GM19395 (cell line): ENCODE results near the gene TUBA4A.
A peak's percentile ranks its signal among the peaks of the same experiment; 100 is the strongest.

Experiments
- ATAC-seq: cut with Tn5 transposase; IDR thresholded peaks from one replicate; pipeline ENCODE4 v1.9.1; 2021; ENCODE audit warnings: mild to moderate bottlenecking, moderate library complexity; ENCODE audit not compliant: unreplicated experiment

The TUBA4A gene

DNA sequence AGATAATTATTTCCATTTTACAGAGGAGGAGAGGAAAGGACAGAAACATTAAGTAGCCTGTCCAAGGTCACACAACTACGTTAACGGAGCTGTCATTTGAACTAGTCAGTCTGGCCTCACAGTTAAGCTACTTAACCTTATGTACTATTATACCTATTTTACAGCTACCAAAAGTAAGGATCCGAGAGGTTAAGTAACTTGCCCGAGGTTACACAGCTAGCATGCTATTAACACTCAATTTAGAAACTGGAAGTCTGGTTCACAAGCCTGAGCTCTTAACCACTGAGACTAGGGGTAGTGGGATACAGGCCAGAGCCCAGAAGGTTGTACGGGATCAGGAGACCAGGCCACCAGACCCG, 8.9 kb downstream of the TUBA4A start:
- no peak for ATAC-seq

DNA sequence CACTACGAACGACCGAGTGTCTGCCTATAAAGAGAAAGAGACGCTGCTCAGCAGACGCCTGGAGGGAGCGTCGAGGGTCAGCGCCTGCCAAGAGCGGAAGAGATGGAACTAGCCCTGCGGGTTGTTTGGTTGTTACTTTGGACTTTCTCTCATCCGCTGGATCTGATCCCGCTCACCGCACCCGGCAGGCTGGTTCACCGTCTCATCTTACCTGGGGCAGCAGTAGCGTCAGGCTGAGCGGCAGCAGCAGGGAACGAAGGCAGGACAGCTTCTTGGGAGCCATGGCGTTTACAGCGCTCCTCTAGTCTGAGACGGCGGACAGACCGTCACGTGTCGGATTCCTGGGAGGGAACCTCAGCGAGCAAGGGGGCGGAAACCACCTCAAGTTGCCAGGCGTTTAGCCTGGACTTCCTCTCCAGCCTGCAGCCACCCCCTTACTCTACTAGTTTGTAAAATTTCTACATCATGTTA, 10.4 kb downstream of the TUBA4A start:
- ATAC-seq = no peak

DNA sequence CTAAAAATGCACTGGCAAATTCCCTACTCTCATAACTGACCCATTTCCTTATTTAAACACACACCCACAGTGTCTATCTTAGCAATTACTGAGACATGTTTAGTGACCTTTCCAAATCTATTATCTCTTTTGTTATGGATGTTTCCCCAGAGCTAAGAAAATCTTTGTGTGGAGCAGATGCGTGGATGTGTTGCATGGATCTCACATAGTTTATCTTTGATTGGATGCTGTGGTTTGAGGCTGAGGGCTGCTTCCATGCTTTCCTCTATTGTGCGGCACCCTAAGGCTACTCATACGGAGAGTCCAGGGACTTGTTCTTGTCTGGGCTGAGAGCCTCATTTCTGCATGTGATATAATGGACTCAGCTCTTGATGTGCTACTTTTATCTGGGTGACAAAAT, 19.4 kb downstream of the TUBA4A start:
- ATAC-seq = no peak

DNA sequence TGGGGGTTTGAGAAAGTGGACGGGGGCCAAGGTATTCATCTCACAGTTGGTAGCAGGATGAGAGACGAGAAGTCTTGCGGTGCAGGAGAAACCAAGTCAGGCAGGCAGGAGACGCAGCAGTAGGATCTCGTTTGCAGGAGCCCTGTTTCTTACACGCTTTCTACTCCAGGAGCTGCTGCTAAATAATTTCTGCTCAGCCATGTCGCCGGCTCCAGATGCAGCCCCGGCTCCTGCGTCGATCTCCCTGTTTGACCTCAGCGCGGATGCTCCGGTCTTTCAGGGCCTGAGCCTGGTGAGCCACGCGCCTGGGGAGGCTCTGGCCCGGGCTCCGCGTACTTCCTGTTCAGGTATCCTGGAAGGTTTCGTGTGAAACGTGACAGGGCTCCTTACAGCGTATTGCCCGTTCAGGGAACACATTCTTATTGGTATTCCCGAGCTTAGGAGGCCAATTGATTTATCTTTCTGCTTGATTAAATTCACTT, 23.6 kb downstream of the TUBA4A start:
- ATAC-seq = peak; percentile 19

DNA sequence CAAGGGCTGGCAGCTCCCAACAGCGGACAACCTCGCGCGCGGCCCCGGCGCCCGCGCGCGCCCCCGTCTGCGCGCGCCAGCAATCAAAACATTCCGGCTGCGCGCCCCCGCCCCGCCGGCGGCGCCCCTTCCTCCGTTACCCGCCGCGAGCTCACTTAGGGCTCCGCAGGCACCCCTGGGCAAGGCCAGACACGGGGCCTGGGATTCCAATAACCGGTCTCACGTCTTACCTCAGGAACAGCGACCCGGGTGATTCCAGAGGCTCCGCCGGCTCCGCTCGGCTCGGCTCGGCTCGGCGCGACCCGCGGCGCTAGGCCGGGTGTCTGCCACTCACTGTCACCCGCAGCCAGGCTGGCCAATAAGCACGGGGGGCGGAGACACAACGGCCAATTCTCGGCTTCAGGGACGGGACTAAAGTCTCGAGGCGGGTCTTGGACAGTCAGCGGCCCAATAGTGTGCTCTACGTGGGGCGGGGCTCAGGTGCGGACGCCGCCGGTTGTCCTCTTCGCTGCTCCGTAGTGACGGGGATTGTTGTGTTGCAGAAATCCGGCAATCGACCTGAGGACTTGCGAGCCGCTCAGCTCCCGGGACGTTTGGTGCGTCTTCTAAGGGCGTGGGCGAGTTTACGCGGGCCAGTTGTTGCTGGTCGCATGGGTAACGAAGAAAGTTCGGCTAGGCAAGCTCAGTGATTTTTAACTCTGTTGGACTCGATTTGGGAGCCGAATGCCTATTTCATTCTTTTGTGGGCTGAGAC, 24.2 kb downstream of the TUBA4A start, which contains the start of the genes ANKZF1 and ATG9A:
Gene ANKZF1 (plus strand): TSS at position 502 of the 754 bp plus-strand sequence. CDS start 452 bp downstream, outside the sequence.
Gene ATG9A (minus strand): TSS at position 332 of the 754 bp plus-strand sequence. CDS start 1,612 bp downstream, outside the sequence.
- peak; percentile 97 for ATAC-seq

GRCh38 chr2:219228911-219229304, 24.8 kb downstream of the TUBA4A start:
- peak; percentile 21 for ATAC-seq

- no peak for ATAC-seq
These were observed 25.4 kb downstream of the TUBA4A start for GRCh38 chr2:219228041-219228910.

DNA sequence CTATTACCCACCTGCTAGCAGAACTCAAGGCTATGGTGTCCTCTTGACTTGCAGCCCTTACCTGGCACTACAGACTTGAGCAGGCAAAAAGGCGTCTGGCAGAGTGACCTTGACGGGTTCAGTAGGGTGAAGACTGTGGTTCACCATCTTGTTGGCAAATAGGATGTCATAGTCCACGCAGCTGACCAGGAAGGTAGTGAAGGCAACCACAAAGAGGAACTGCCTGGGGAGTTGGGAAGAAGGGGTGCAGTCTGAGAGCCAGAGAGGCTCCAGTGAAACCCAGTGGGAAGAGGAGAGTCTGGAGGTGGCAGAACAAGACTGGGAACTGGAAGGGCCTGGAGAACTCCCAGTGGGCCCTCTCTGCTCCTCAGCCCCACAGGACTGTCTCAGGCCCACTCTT, 28.4 kb downstream of the TUBA4A start:
- no peak for ATAC-seq

GRCh38 chr2:219223831-219224610, 29.7 kb downstream of the TUBA4A start:
- ATAC-seq = no peak

DNA sequence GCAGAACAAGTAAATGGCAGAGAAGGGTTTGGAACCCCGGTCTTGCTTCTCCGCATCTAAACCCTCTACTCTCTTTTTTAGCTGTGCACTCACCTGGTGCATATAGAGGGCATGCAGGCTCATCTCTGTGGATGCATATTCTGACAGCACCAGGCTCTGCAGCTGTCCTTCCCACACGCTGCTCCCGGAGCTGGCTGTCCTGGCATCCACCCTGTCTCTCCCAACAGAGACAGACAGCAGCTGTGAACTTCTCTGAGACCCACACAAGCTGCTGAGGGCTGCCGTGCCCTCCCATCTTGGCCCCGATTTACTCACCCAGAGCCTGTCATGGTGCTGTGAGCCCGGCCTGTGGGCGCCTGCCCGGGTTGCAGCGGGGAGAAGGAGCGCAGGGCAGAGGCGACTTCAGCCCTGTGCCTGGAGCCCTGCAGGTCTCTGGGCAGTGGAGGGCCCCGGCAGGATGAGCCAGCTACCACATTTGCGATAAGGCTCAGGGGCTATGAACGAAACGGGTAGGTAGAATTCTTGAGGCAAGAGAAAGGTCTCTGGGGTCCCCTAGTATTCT, 31.7 kb downstream of the TUBA4A start:
- ATAC-seq = no peak

GRCh38 chr2:219220652-219221402, 32.9 kb downstream of the TUBA4A start:
- ATAC-seq = no peak

DNA sequence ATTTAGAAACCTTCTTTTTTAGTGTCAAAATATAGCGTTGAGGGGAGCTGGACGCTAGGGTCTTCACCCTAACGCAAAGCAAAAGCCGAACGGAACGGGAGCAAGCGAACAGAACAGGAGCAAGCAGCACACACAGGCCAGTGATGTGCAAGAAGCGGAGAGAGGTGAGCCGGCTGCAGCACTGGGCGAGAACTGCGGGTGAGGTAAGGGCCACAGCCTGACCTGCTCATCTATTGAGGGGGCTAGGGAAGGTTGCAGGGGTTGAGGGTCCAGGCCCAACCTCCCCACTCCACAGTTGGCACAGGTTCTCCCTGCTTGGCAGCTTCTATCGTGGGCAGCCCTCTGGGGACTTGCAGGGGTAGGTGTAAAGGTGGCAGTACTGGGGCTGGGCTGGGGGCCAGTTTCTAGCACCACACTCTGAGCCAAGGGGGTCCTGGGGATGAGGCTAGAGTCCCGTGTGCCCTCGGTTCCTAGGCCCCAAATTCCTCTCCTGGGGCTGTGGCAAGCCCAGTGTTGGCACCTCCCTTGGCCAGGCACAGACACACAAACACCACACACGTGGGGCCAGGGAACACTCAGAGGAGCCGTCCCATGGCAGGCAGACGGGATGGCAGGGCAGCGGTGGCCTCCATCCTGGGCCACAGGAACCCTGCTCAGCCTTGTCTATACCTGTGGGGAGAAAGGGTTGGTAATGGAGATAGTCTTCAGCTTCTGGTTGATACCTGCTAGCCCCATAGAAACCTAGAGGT, 33.8 kb downstream of the TUBA4A start:
- ATAC-seq = no peak

- peak; percentile 73 for ATAC-seq
These were observed 34.7 kb downstream of the TUBA4A start, which contains the start of gene ABCB6 for GRCh38 chr2:219218732-219219701. ABCB6 (minus strand) TSS chr2:219218958; CDS start chr2:219218673, 285 bp downstream.

DNA sequence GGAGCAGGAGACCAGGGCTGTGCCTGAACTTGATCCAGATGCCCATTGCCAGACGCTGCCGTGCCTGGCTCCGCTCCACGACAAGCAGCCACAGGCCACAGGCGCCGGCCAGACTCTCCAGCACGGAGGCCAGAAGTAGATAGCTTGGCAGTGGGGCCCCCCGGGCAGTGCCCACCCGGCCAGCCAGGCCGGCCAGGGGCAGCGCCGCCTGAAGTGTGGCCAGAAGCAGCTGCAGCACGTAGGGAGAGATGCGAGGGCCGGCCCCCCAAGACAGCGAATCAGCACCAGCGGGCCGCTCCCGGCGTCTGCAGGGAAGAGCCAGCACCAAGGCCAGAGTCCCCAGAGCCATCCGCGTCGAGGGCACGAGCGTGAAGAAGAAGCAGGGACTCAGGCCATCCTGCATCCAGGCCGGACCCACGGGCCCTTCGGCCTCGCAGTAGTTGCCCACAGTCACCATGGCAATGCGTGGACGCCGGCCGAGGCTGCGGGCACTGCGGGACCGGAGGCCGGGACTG, 35.4 kb downstream of the TUBA4A start:
- ATAC-seq = peak; percentile 39

DNA sequence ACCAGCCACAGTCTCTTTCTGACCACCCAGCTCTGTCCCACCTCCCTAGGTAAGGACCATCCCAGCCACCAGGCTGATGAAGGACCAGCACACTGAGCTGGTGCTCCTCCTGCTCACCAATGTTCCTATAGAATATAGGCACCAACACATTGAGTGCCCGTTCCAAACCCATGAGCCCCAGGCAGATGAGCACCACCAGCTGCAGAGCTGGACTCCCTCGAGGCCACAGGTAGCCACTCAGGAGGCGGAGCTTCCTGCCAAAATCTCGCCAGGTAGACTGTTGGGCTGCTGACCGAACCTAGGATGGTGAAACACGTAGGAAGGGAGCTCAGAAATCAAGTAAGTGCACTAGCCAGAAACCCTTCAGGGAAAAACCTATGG, 37.2 kb downstream of the TUBA4A start:
- ATAC-seq = no peak

DNA sequence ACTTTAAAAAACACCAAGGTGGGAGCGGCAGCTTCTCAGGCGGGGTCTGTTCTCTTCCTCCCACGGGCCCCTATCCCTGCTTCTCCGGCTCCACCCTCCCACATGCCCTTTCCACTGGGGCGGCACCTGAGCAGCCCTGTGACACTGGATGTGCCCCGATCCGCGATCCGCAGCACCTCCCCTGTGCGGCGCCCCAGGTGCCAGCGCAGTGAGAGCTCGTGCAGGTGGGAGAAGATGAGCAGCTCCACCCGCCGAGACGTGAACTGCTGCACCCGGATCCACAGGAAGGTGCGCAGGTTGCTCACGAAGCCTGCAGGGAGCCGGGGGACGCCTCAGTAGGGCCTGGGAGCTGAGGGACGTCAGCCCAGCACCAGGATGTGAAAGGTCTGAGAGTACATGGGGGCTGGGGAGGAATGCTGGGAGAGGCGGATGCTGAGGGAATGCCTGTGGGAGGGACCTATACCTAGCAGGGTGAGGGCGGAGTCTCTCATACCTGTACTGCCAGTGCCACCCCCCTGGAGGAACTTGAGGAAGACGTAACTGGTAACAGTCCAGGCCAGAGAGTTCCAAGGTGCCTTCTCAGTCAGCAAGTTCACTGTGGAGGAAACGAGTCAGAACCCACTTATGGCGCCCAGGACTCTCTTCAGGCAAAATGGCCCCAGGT, 37.7 kb downstream of the TUBA4A start:
- no peak for ATAC-seq

DNA sequence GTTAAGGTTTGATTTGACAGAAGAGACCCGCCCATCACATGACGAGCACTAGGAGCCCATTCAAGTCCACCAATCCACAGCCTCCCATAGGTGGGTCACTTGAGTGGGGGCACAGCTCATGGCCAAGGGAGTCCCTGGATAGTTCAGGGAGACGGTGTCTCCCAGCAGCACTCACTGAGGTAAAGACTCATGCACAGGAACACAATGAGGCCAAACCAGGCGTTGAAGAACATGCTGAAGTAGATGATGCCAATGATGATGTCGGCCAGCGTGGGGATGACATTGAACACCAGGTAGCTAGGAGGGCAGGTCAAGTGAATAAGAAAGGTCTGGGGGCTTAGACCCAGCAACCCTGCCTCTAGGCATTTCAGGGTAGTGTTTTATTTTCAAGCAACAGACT, 38.9 kb downstream of the TUBA4A start:
- no peak for ATAC-seq
